ENCODE results near the gene C6orf132. TPM values are rescaled to one million over a fixed set of nuclear protein-coding genes. Genes with fewer than 3 reads are reported as not detected.

C6orf132 gene
- total RNA-seq, 4 donors from 2014 or later = 26.1 to 96.9 (median 43.2) TPM

- Histone ChIP-seq H3K4me3 (no peak overlapping the region), H3K36me3 (no peaks in the 10 kb centered on the region), H3K27me3 (no peaks in the 10 kb centered on the region), H3K27ac (no peak overlapping the region), H3K9me3 (no peaks in the 10 kb centered on the region), H3K4me1 (peaks cover 0 to 4% (median 0%) of the 10 kb centered on the region in 4 donors)
- TF ChIP-seq EP300 (IDR thresholded peaks at IDR 0.05; ENCODE audit: low read depth) (no peak), POLR2A (IDR thresholded peaks at IDR 0.05) (no peak), POLR2AphosphoS5 (IDR thresholded peaks at IDR 0.05) (no peak), CTCF (IDR thresholded peaks at IDR 0.05) (no peak)
- no peak for DNase-seq
- 87 to 91% methylated on average over 4 to 8 of the region's 8 CpGs for WGBS, 2 donors (ENCODE audit: low coverage in 1 of 2)
- in situ Hi-C loops (cut with MboI; ENCODE audit: low pct_ligation_motif_present in 1 of 4, low pct_unique_long_range_greater_than_20kb in 1 of 4, low sequenced_read_pairs in 3 of 4) = no loop called here
- intact Hi-C loops (cut with DNase I; ENCODE audit: low total_unique reads) = no loop called here
These were observed 7.8 kb upstream of the C6orf132 start for GRCh38 chr6:42150254-42150653.

- intact Hi-C loops (cut with DNase I; ENCODE audit: low total_unique reads) = no loop called here
- Histone ChIP-seq H3K9me3 (no peaks in the 10 kb centered on the region), H3K4me3 (no peak overlapping the region), H3K27ac (no peak overlapping the region), H3K4me1 (peaks cover 0 to 6% (median 0%) of the 10 kb centered on the region in 4 donors), H3K27me3 (peaks cover 6% of the 10 kb centered on the region), H3K36me3 (no peaks in the 10 kb centered on the region)
- no peak for TF ChIP-seq POLR2AphosphoS5 (IDR thresholded peaks at IDR 0.05)
- no peak for TF ChIP-seq POLR2A (IDR thresholded peaks at IDR 0.05)
- no peak for TF ChIP-seq EP300 (IDR thresholded peaks at IDR 0.05; ENCODE audit: low read depth)
- no peak for TF ChIP-seq CTCF (IDR thresholded peaks at IDR 0.05)
- no peak for DNase-seq
- 34% methylated on average over 3 of the region's 3 CpGs; no CpG with 5 or more reads in 1 of the 2 donors for WGBS, 2 donors (ENCODE audit: low coverage in 1 of 2)
- in situ Hi-C loops (cut with MboI; ENCODE audit: low pct_ligation_motif_present in 1 of 4, low pct_unique_long_range_greater_than_20kb in 1 of 4, low sequenced_read_pairs in 3 of 4) = no loop called here
These were observed 5.6 kb upstream of the C6orf132 start for GRCh38 chr6:42148058-42148457.

- DNase-seq = peak; percentile 38
- intact Hi-C loops (cut with DNase I; ENCODE audit: low total_unique reads) = no loop called here
- H3K27ac ChIP-seq = no peak overlapping the region
- H3K36me3 ChIP-seq = no peaks in the 10 kb centered on the region
- 52% methylated on average over 10 of the region's 10 CpGs; no CpG with 5 or more reads in 1 of the 2 donors for WGBS, 2 donors (ENCODE audit: low coverage in 1 of 2)
- in situ Hi-C loops (cut with MboI; ENCODE audit: low pct_ligation_motif_present in 1 of 4, low pct_unique_long_range_greater_than_20kb in 1 of 4, low sequenced_read_pairs in 3 of 4) = no loop called here
- no peaks in the 10 kb centered on the region for H3K9me3 ChIP-seq
- H3K4me1 ChIP-seq = peaks cover 0 to 15% (median 7%) of the 10 kb centered on the region in 4 donors
- no peak overlapping the region for H3K4me3 ChIP-seq
- H3K27me3 ChIP-seq = peaks cover 15% of the 10 kb centered on the region
- TF ChIP-seq EP300 (IDR thresholded peaks at IDR 0.05; ENCODE audit: low read depth) = no peak
- no peak for TF ChIP-seq POLR2A (IDR thresholded peaks at IDR 0.05)
- TF ChIP-seq CTCF (IDR thresholded peaks at IDR 0.05) = no peak
- no peak for TF ChIP-seq POLR2AphosphoS5 (IDR thresholded peaks at IDR 0.05)
These were observed 4.7 kb upstream of the C6orf132 start for GRCh38 chr6:42147138-42147562.

GRCh38 chr6:42141603-42142117 lies 760 bp downstream of the C6orf132 start:
- no peak for DNase-seq
- TF ChIP-seq CTCF (IDR thresholded peaks at IDR 0.05) (no peak), POLR2A (IDR thresholded peaks at IDR 0.05) (no peak), EP300 (IDR thresholded peaks at IDR 0.05; ENCODE audit: low read depth) (no peak), POLR2AphosphoS5 (IDR thresholded peaks at IDR 0.05) (no peak)

More at GRCh38 chr6:42141603-42142117, 760 bp downstream of the C6orf132 start:
- Histone ChIP-seq H3K9me3 (no peaks in the 10 kb centered on the region), H3K4me3 (peak overlapping the region; percentile 49 to 71 (median 56)), H3K27me3 (peaks cover 20% of the 10 kb centered on the region), H3K4me1 (peaks cover 6 to 60% (median 39%) of the 10 kb centered on the region in 4 donors), H3K27ac (peak overlapping the region; percentile 83 to 92 (median 88)), H3K36me3 (no peaks in the 10 kb centered on the region)
- intact Hi-C loops (cut with DNase I; ENCODE audit: low total_unique reads) (no loop called here), in situ Hi-C loops (cut with MboI; ENCODE audit: low pct_ligation_motif_present in 1 of 4, low pct_unique_long_range_greater_than_20kb in 1 of 4, low sequenced_read_pairs in 3 of 4) (no loop called here)
- WGBS, 2 donors (ENCODE audit: low coverage in 1 of 2) = 17 to 31% methylated on average over 9 to 13 of the region's 13 CpGs
